ENCODE measurements around the gene TMA16.

TMA16 gene

GRCh38 chr4:163540448-163540847 is 46.0 kb downstream of the TMA16 start:
- DNase-seq (ENCODE audit: low spot score), result no peak
- in situ Hi-C loops (cut with MboI; ENCODE audit: low pct_unique_long_range_greater_than_20kb, low sequenced_read_pairs, unreplicated experiment), result no loop called here
- TF ChIP-seq CTCF (IDR thresholded peaks at IDR 0.05; ENCODE audit: extremely low read depth, insufficient read depth, missing control alignments), result no peak

- in situ Hi-C loops (cut with MboI; ENCODE audit: low pct_unique_long_range_greater_than_20kb, low sequenced_read_pairs, unreplicated experiment), result no loop called here
- no peak for DNase-seq (ENCODE audit: low spot score)
- no peak for TF ChIP-seq CTCF (IDR thresholded peaks at IDR 0.05; ENCODE audit: extremely low read depth, insufficient read depth, missing control alignments)
Measured at GRCh38 chr4:163540977-163541376, 46.5 kb downstream of the TMA16 start.

- no peak for TF ChIP-seq CTCF (IDR thresholded peaks at IDR 0.05; ENCODE audit: extremely low read depth, insufficient read depth, missing control alignments)
- no peak for DNase-seq (ENCODE audit: low spot score)
- in situ Hi-C loops (cut with MboI; ENCODE audit: low pct_unique_long_range_greater_than_20kb, low sequenced_read_pairs, unreplicated experiment), result no loop called here
Measured at GRCh38 chr4:163542275-163542674, 47.8 kb downstream of the TMA16 start.

- TF ChIP-seq CTCF (IDR thresholded peaks at IDR 0.05; ENCODE audit: extremely low read depth, insufficient read depth, missing control alignments), result peak; percentile 96
- in situ Hi-C loops (cut with MboI; ENCODE audit: low pct_unique_long_range_greater_than_20kb, low sequenced_read_pairs, unreplicated experiment), result no loop called here
- peak; percentile 71 for DNase-seq (ENCODE audit: low spot score)
Measured at GRCh38 chr4:163544407-163545038, 50.0 kb downstream of the TMA16 start.

- in situ Hi-C loops (cut with MboI; ENCODE audit: low pct_unique_long_range_greater_than_20kb, low sequenced_read_pairs, unreplicated experiment), result no loop called here
- DNase-seq (ENCODE audit: low spot score), result peak; percentile 44
- peak; percentile 65 for TF ChIP-seq CTCF (IDR thresholded peaks at IDR 0.05; ENCODE audit: extremely low read depth, insufficient read depth, missing control alignments)
Measured at GRCh38 chr4:163548481-163549243, 54.2 kb downstream of the TMA16 start.

- in situ Hi-C loops (cut with MboI; ENCODE audit: low pct_unique_long_range_greater_than_20kb, low sequenced_read_pairs, unreplicated experiment), result loop anchor here (10.0 kb wide), 2 partner anchors 114 to 464 kb away; no protein-coding TSS in a partner anchor
- no peak for TF ChIP-seq CTCF (IDR thresholded peaks at IDR 0.05; ENCODE audit: extremely low read depth, insufficient read depth, missing control alignments)
- no peak for DNase-seq (ENCODE audit: low spot score)
Measured at GRCh38 chr4:163550869-163551267, 56.4 kb downstream of the TMA16 start.
